Ishikawa (cell line): ENCODE data around the gene SESN2.

ENCODE experiments used
- CREB1 ChIP-seq: IDR thresholded peaks from 2 replicates; pipeline ENCODE4 v1.6.1; 2012; ENCODE audit warnings: low read depth
- EGR1 ChIP-seq: IDR thresholded peaks from 2 replicates; pipeline ENCODE4 v1.6.1; 2012
- EP300 ChIP-seq: IDR thresholded peaks from 2 replicates; pipeline ENCODE4 v1.6.1; 2012; ENCODE audit warnings: borderline replicate concordance
- NFIC ChIP-seq: IDR thresholded peaks from 2 replicates; pipeline ENCODE4 v1.6.1; 2012
- RAD21 ChIP-seq: IDR thresholded peaks from 2 replicates; pipeline ENCODE4 v1.6.1; 2012; ENCODE audit warnings: low read depth
- TAF1 ChIP-seq: IDR thresholded peaks from 2 replicates; pipeline ENCODE4 v1.6.1; 2012; ENCODE audit warnings: low read depth, mild to moderate bottlenecking
- TCF12 ChIP-seq: IDR thresholded peaks from 2 replicates; pipeline ENCODE4 v1.6.1; 2012; ENCODE audit warnings: low read depth
- YY1 ChIP-seq: IDR thresholded peaks from 2 replicates; pipeline ENCODE4 v1.6.1; 2012; ENCODE audit warnings: low read depth
- TF ChIP-seq, protein P1 (sequence below): IDR thresholded peaks from 2 replicates; pipeline ENCODE4 v1.6.1; 2012; ENCODE audit warnings: low read depth, mild to moderate bottlenecking

DNA sequence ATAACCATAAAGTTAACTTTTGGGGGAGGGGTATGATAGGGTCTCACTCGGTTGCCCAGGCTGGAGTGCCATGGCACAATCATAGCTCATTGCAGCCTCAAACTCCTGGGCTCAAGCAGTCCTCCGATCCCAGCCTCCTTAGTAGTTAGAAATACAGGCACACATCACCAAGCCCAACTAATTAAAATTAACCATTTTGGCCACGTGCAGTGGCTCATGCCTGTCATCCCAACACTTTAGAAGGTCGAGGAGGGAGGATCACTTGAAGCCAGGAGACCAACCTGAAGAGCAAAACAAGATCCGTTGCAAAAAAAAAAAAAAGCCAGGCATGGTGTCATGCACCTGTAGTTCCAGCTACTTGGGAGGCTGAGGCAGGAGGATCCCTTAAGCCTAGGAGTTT, 42.9 kb downstream of the SESN2 start:
- TF ChIP-seq CREB1, result no peak
- TF ChIP-seq EP300, result no peak
- TF ChIP-seq, protein P1, sequence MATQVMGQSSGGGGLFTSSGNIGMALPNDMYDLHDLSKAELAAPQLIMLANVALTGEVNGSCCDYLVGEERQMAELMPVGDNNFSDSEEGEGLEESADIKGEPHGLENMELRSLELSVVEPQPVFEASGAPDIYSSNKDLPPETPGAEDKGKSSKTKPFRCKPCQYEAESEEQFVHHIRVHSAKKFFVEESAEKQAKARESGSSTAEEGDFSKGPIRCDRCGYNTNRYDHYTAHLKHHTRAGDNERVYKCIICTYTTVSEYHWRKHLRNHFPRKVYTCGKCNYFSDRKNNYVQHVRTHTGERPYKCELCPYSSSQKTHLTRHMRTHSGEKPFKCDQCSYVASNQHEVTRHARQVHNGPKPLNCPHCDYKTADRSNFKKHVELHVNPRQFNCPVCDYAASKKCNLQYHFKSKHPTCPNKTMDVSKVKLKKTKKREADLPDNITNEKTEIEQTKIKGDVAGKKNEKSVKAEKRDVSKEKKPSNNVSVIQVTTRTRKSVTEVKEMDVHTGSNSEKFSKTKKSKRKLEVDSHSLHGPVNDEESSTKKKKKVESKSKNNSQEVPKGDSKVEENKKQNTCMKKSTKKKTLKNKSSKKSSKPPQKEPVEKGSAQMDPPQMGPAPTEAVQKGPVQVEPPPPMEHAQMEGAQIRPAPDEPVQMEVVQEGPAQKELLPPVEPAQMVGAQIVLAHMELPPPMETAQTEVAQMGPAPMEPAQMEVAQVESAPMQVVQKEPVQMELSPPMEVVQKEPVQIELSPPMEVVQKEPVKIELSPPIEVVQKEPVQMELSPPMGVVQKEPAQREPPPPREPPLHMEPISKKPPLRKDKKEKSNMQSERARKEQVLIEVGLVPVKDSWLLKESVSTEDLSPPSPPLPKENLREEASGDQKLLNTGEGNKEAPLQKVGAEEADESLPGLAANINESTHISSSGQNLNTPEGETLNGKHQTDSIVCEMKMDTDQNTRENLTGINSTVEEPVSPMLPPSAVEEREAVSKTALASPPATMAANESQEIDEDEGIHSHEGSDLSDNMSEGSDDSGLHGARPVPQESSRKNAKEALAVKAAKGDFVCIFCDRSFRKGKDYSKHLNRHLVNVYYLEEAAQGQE, result no peak
- no peak for TF ChIP-seq RAD21
- TF ChIP-seq TAF1, result no peak
- no peak for TF ChIP-seq EGR1
- no peak for TF ChIP-seq NFIC
- no peak for TF ChIP-seq YY1
- no peak for TF ChIP-seq TCF12
